Type B pancreatic cell (in vitro differentiated cells): ENCODE results near the gene COA7. TPM values are rescaled to one million over a fixed set of nuclear protein-coding genes. Genes with fewer than 3 reads are reported as not detected.

Experiments used
- DNase-seq: peaks from one replicate; pipeline ENCODE4 v3.0.0; 2021; ENCODE audit warnings: mixed read lengths; ENCODE audit not compliant: unreplicated experiment; ENCODE audit errors: extremely low spot score
- H3K27ac Mint-ChIP-seq: 2 replicates; pipeline ENCODE4 v1.8.0; 2021; ENCODE audit warnings: mild to moderate bottlenecking, mixed read lengths
- H3K27me3 Mint-ChIP-seq: 2 replicates; pipeline ENCODE4 v1.8.0; 2021; ENCODE audit warnings: mixed read lengths
- H3K36me3 Mint-ChIP-seq: 2 replicates; pipeline ENCODE4 v1.8.0; 2021; ENCODE audit warnings: mixed read lengths
- H3K4me1 Mint-ChIP-seq: one replicate; pipeline ENCODE4 v1.8.0; 2021; ENCODE audit warnings: mixed read lengths; ENCODE audit not compliant: unreplicated experiment
- H3K4me3 Mint-ChIP-seq: 2 replicates; pipeline ENCODE4 v1.8.0; 2021; ENCODE audit warnings: mild to moderate bottlenecking, mixed read lengths
- H3K9me3 Mint-ChIP-seq: 2 replicates; pipeline ENCODE4 v1.8.0; 2021; ENCODE audit warnings: mixed read lengths
- total RNA-seq: library from RNA; stranded (reverse); gene quantifications from 2 replicates; pipeline ENCODE4 v1.2.1, GENCODE V29; 2021; ENCODE audit warnings: low replicate concordance
- TF ChIP-seq, protein P1 (sequence below): fragments of 200-600 bp; sonication (generic); conservative IDR thresholded peaks from 2 replicates; pipeline ENCODE4 v1.5.0; 2021; ENCODE audit warnings: antibody characterized with exemption, mild to moderate bottlenecking

Gene COA7
- total RNA-seq, 1 donor from 2014 or later, result 27.9 TPM

DNA sequence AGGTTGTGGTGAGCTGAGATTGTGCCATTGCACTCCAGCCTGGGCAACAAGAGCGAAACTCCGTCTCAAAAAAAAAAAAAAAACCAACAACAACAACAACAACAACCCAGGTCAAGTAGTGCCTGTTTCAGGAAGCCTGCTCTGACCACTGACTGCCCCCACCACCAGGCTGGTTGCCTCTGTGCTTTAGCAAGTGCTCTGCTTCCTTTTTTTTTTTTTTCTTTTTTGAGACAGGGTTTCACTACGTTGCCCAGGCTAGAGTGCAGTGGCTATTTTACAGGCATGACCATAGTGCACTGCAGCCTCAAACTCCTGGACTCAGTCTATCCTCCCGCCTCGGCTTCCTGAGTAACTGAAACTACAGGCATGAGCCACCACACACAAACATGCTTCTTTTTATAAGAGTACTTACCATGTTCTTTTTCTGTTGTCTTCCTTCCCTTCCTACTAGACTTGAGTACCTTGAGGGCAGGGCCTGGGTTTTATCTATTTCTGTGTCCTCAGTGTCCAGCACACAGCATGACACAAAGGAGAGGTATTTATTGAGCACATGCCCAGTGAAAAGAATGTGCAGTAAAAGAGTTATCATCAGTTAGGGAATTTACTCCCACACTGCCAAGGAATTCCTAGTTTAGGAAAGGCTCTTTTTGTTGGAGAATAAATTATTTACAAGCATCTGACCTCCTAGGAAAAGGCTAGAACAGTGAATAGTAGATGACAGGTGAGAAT lies 9.9 kb upstream of the COA7 start:
- no peak for DNase-seq
- H3K27me3 Mint-ChIP-seq, result no peaks in the 10 kb centered on the region
- H3K4me3 Mint-ChIP-seq, result no peak overlapping the region
- peaks cover 8% of the 10 kb centered on the region for H3K4me1 Mint-ChIP-seq
- no peaks in the 10 kb centered on the region for H3K36me3 Mint-ChIP-seq
- H3K27ac Mint-ChIP-seq, result peak overlapping the region; percentile 15
- H3K9me3 Mint-ChIP-seq, result no peaks in the 10 kb centered on the region
- TF ChIP-seq, protein P1, sequence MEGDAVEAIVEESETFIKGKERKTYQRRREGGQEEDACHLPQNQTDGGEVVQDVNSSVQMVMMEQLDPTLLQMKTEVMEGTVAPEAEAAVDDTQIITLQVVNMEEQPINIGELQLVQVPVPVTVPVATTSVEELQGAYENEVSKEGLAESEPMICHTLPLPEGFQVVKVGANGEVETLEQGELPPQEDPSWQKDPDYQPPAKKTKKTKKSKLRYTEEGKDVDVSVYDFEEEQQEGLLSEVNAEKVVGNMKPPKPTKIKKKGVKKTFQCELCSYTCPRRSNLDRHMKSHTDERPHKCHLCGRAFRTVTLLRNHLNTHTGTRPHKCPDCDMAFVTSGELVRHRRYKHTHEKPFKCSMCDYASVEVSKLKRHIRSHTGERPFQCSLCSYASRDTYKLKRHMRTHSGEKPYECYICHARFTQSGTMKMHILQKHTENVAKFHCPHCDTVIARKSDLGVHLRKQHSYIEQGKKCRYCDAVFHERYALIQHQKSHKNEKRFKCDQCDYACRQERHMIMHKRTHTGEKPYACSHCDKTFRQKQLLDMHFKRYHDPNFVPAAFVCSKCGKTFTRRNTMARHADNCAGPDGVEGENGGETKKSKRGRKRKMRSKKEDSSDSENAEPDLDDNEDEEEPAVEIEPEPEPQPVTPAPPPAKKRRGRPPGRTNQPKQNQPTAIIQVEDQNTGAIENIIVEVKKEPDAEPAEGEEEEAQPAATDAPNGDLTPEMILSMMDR, result no peak

DNA sequence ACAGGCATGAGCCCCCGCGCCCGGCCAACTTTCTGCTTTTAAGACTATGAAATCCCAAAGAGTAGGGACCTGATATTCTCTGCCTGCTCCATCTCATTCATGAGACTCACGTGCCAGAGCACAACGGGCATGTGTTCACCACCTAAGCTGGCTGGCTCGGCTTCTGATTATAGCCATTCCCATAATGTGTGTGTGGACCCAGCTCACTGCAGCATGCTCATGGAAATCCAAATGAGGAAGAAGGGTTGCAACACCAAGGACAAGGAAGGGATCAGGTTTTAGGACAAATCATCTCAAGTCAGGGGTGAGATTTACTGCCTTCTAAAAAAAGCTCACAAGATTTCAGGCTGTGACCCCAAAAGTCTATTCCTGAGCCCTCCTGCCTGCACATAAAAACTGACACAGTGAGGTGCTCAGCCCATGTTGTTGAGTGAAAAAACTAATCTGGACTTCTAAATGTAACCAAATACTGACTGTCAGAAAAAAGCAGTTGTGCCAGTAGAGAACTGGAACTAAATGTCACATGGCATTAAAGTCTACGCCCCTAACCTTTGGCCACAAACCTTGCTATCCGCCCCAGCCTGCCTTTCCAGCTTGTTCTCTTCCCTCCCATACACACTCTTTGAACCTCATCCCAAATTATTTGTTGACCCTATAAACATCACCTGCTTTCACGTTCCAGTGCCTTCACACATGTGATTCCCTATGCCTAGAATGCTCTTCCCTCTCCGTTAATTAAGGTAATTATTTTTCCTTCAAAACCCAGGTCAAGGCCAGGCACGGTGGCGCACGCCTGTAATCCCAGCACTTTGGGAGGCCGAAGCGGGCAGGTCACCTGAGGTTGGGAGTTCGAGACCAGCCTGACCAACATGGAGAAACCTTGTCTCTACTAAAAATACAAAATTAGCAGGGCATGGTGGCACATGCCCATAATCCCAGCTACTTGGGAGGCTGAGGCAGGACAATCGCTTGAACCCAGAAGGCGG lies 9.1 kb upstream of the COA7 start:
- H3K9me3 Mint-ChIP-seq, result no peaks in the 10 kb centered on the region
- H3K27ac Mint-ChIP-seq, result no peak overlapping the region
- H3K4me1 Mint-ChIP-seq, result peaks cover 13% of the 10 kb centered on the region
- H3K4me3 Mint-ChIP-seq, result no peak overlapping the region
- TF ChIP-seq, protein P1, result no peak
- no peak for DNase-seq
- H3K27me3 Mint-ChIP-seq, result no peaks in the 10 kb centered on the region
- H3K36me3 Mint-ChIP-seq, result no peaks in the 10 kb centered on the region

GRCh38 chr1:52706136-52706670 lies 8.1 kb upstream of the COA7 start:
- DNase-seq, result no peak
- H3K27ac Mint-ChIP-seq, result peak overlapping the region; percentile 46
- no peaks in the 10 kb centered on the region for H3K9me3 Mint-ChIP-seq
- H3K36me3 Mint-ChIP-seq, result no peaks in the 10 kb centered on the region
- TF ChIP-seq, protein P1, result no peak
- H3K27me3 Mint-ChIP-seq, result no peaks in the 10 kb centered on the region
- H3K4me1 Mint-ChIP-seq, result peaks cover 13% of the 10 kb centered on the region
- no peak overlapping the region for H3K4me3 Mint-ChIP-seq

DNA sequence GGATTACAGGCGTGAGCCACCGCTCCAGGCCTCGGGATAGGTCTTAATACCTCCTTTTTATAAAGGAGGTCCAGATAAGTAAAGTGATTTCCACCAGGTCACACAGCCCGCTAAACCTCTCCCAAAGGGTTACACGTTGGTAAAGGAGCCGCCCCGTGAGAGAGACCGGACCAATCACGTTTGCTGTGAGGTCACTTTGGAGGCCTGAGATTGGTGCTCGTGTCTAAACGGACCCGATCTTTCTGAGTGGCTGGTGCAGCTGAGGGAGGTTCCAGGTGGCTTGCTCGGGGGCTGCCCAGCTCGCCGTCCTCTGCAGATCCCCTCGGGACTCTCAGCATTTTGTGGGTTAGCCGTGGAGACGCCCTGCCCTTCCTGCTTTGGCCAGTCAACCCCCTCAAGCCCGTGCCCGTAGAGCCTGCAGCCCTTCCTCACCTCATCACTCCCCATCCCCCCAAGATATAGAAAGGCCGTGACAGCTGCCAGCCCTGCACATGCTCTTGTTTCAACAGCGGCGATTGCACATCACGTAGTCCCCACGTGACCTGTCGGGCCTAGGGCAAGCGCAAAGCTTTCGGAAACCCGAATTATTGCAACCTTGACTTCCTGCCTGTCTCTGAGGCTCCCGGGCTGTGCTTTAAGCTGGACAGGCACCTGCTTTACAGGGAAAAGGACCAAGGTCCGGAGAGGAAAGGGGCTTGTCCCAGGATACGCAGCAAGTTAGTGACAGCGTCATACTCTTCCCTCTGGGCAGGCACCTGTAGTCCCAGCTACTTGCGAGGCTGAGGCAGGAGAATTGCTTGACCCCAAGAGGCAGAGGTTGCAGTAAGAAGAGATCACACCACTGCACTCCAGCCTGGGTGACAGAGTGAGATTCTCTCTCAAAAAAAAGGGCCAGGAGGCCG lies 5.0 kb upstream of the COA7 start:
- peak overlapping the region; percentile 94 for H3K4me3 Mint-ChIP-seq
- peak; percentile 82 for DNase-seq
- peak overlapping the region; percentile 93 for H3K27ac Mint-ChIP-seq
- H3K27me3 Mint-ChIP-seq, result no peaks in the 10 kb centered on the region
- H3K4me1 Mint-ChIP-seq, result peaks cover 18% of the 10 kb centered on the region
- TF ChIP-seq, protein P1, result no peak
- no peaks in the 10 kb centered on the region for H3K36me3 Mint-ChIP-seq
- H3K9me3 Mint-ChIP-seq, result no peaks in the 10 kb centered on the region

GRCh38 chr1:52695627-52696026 lies 2.5 kb downstream of the COA7 start:
- Mint-ChIP-seq H3K27me3 (no peaks in the 10 kb centered on the region), H3K9me3 (no peaks in the 10 kb centered on the region), H3K27ac (no peak overlapping the region), H3K36me3 (peaks cover 31% of the 10 kb centered on the region), H3K4me1 (peaks cover 10% of the 10 kb centered on the region), H3K4me3 (peak overlapping the region; percentile 29)
- TF ChIP-seq, protein P1, result no peak
- no peak for DNase-seq
